ENCODE data around the gene STX1B.

- TF ChIP-seq POLR2A (IDR thresholded peaks at IDR 0.05; ENCODE audit: low read depth) (no peak), CTCF (IDR thresholded peaks at IDR 0.05) (no peak), EP300 (IDR thresholded peaks at IDR 0.05) (no peak)
Observed at GRCh38 chr16:30980023-30980371, 30.4 kb downstream of the STX1B start.

Measured in esophagus muscularis mucosa (tissue), 4 donors.